Endodermal cell (in vitro differentiated cells): Measurements from ENCODE around the gene YIPF1. TPM values are rescaled to one million over a fixed set of nuclear protein-coding genes. Genes with fewer than 3 reads are reported as not detected.

Experiments
- DNase-seq: peaks from one replicate; pipeline ENCODE4 v3.0.0-alpha.2; 2017
- H3K27ac ChIP-seq: 2 replicates; pipeline ENCODE4 v1.5.1; 2013; ENCODE audit warnings: mild to moderate bottlenecking, low read depth, low read length, moderate library complexity
- H3K27me3 ChIP-seq: 2 replicates; pipeline ENCODE4 v1.6.1; 2013; ENCODE audit warnings: mild to moderate bottlenecking, low read length, moderate library complexity; ENCODE audit not compliant: insufficient read depth, control insufficient read depth, poor library complexity, severe bottlenecking
- H3K36me3 ChIP-seq: 2 replicates; pipeline ENCODE4 v1.7.0; 2013; ENCODE audit warnings: mild to moderate bottlenecking, low read length, moderate library complexity; ENCODE audit not compliant: control insufficient read depth, insufficient read depth
- H3K4me1 ChIP-seq: one replicate; pipeline ENCODE4 v1.7.0; 2013; ENCODE audit warnings: low read length; ENCODE audit not compliant: control insufficient read depth, insufficient read depth
- H3K4me3 ChIP-seq: 2 replicates; pipeline ENCODE4 v1.5.1; 2013; ENCODE audit warnings: mild to moderate bottlenecking, low read length, moderate library complexity
- H3K9ac ChIP-seq: 2 replicates; pipeline ENCODE4 v1.6.1; 2013; ENCODE audit warnings: mild to moderate bottlenecking, low read length, moderate library complexity; ENCODE audit not compliant: poor library complexity, severe bottlenecking; ENCODE audit errors: extremely low read depth
- H3K9me3 ChIP-seq: 2 replicates; pipeline ENCODE4 v1.6.1; 2013; ENCODE audit warnings: mild to moderate bottlenecking, low read length, moderate library complexity; ENCODE audit not compliant: control insufficient read depth
- H3K27ac Mint-ChIP-seq: 2 replicates; pipeline ENCODE4 v1.8.0; 2020; ENCODE audit warnings: mixed read lengths
- H3K27me3 Mint-ChIP-seq: 2 replicates; pipeline ENCODE4 v1.8.0; 2021; ENCODE audit warnings: mild to moderate bottlenecking, mixed read lengths; ENCODE audit not compliant: insufficient read depth
- H3K36me3 Mint-ChIP-seq: 2 replicates; pipeline ENCODE4 v1.8.0; 2020; ENCODE audit warnings: low read depth, mixed read lengths
- H3K4me1 Mint-ChIP-seq: 2 replicates; pipeline ENCODE4 v1.8.0; 2020; ENCODE audit warnings: mixed read lengths
- H3K4me3 Mint-ChIP-seq: 2 replicates; pipeline ENCODE4 v1.8.0; 2020; ENCODE audit warnings: mild to moderate bottlenecking, moderate library complexity, mixed read lengths
- H3K9me3 Mint-ChIP-seq: 2 replicates; pipeline ENCODE4 v1.8.0; 2020; ENCODE audit warnings: mild to moderate bottlenecking, mixed read lengths
- CTCF ChIP-seq: fragments of 200-600 bp; sonication (generic); conservative IDR thresholded peaks from 2 replicates; pipeline ENCODE4 v1.5.0; 2021; ENCODE audit warnings: antibody characterized with exemption, mild to moderate bottlenecking
- WGBS, 2 experiments: methylation state at CpG; one replicate each; pipeline versions ENCODE4 v1.1.5 to v1.1.7; 2013; ENCODE audit warnings: missing lambda C conversion rate in 2 of 2, mixed read lengths in 1 of 2; ENCODE audit not compliant: insufficient coverage in 1 of 2, insufficient read length in 1 of 2; 5-methylcytosine and 5-hydroxymethylcytosine counted together
- total RNA-seq, 2 donors: library from RNA; stranded (reverse); fragmentation: NEBNext Ultra II Directional in 1 of 2; extraction: Animal tissue kit (Norgen Biotek cat#: 25700) in 1 of 2; gene quantifications; 2 replicates in 1 of 2; 3 replicates in 1 of 2; pipeline ENCODE4 v1.2.1, GENCODE V29; 2021

Gene YIPF1
- total RNA-seq, 2 donors from 2014 or later = 32.7 to 32.8 TPM

- Mint-ChIP-seq H3K9me3 (no peaks in the 10 kb centered on the region), H3K4me1 (no peaks in the 10 kb centered on the region), H3K27me3 (no peaks in the 10 kb centered on the region), H3K36me3 (peaks cover 49% of the 10 kb centered on the region), H3K27ac (no peak overlapping the region), H3K4me3 (no peak overlapping the region)
- H3K36me3 ChIP-seq = peaks cover 52% of the 10 kb centered on the region
- TF ChIP-seq CTCF = no peak
- WGBS, 2 experiments = 58 to 91% methylated on average over 2 to 4 of the region's 5 CpGs
- no peaks in the 10 kb centered on the region for H3K4me1 ChIP-seq
- no peaks in the 10 kb centered on the region for H3K9me3 ChIP-seq
- DNase-seq = no peak
- H3K4me3 ChIP-seq = no peak overlapping the region
- H3K27me3 ChIP-seq = no peaks in the 10 kb centered on the region
- no peak overlapping the region for H3K27ac ChIP-seq
- no peak overlapping the region for H3K9ac ChIP-seq
Measured at GRCh38 chr1:53871773-53872484, 17.7 kb downstream of the YIPF1 start.

- 90 to 96% methylated on average over 4 of the region's 4 CpGs for WGBS, 2 experiments
- no peaks in the 10 kb centered on the region for H3K4me1 ChIP-seq
- no peak overlapping the region for H3K27ac Mint-ChIP-seq
- H3K27me3 ChIP-seq = no peaks in the 10 kb centered on the region
- peaks cover 52% of the 10 kb centered on the region for H3K36me3 ChIP-seq
- no peak overlapping the region for H3K4me3 Mint-ChIP-seq
- no peak overlapping the region for H3K27ac ChIP-seq
- no peaks in the 10 kb centered on the region for H3K27me3 Mint-ChIP-seq
- no peak overlapping the region for H3K4me3 ChIP-seq
- no peak for TF ChIP-seq CTCF
- no peaks in the 10 kb centered on the region for H3K4me1 Mint-ChIP-seq
- H3K9me3 Mint-ChIP-seq = no peaks in the 10 kb centered on the region
- H3K9me3 ChIP-seq = no peaks in the 10 kb centered on the region
- no peak for DNase-seq
- no peak overlapping the region for H3K9ac ChIP-seq
- H3K36me3 Mint-ChIP-seq = peaks cover 50% of the 10 kb centered on the region
Measured at GRCh38 chr1:53871221-53871620, 18.4 kb downstream of the YIPF1 start.

- Mint-ChIP-seq H3K27me3 (no peaks in the 10 kb centered on the region), H3K9me3 (no peaks in the 10 kb centered on the region), H3K4me3 (no peak overlapping the region), H3K4me1 (no peaks in the 10 kb centered on the region), H3K36me3 (peaks cover 45% of the 10 kb centered on the region), H3K27ac (no peak overlapping the region)
- Histone ChIP-seq H3K9me3 (no peaks in the 10 kb centered on the region), H3K4me3 (no peak overlapping the region), H3K27me3 (no peaks in the 10 kb centered on the region), H3K9ac (no peak overlapping the region), H3K36me3 (peaks cover 51% of the 10 kb centered on the region), H3K27ac (no peak overlapping the region), H3K4me1 (no peaks in the 10 kb centered on the region)
- no peak for TF ChIP-seq CTCF
- no peak for DNase-seq
- 81 to 93% methylated on average over 5 to 11 of the region's 11 CpGs for WGBS, 2 experiments
Measured at GRCh38 chr1:53869454-53870117, 20.0 kb downstream of the YIPF1 start.
